Esophagus squamous epithelium (tissue), 5 donors: ENCODE measurements around the gene KRTAP10-8. TPM values are rescaled to one million over a fixed set of nuclear protein-coding genes. Genes with fewer than 3 reads are reported as not detected.
"Not testable (repeated sequence)": the region's sequence is repeated elsewhere in the genome, so short reads cannot be mapped to it uniquely, and the experiment has no call there.

Experiments used
- DNase-seq: peaks from one replicate; lab custom pipeline; 2025; lab: John Stamatoyannopoulos, UW
- H3K27ac ChIP-seq, 4 donors: fragments of 200-600 bp; sonication (generic); one replicate each; pipeline ENCODE4 v1.5.1; 2016 to 2019; ENCODE audit warnings: mild to moderate bottlenecking in 1 of 4
- H3K27me3 ChIP-seq, 4 donors: fragments of 200-600 bp; sonication (generic); 1 replicate in 3 of 4; 2 replicates in 1 of 4; pipeline versions ENCODE4 v1.5.1 to v1.6.0; 2017 to 2021; ENCODE audit warnings: antibody characterized with exemption in 1 of 4
- H3K36me3 ChIP-seq, 3 donors: fragments of 200-600 bp; sonication (generic); one replicate each; pipeline ENCODE4 v1.5.1; 2016 to 2019
- H3K4me1 ChIP-seq, 3 donors: fragments of 200-600 bp; sonication (generic); one replicate each; pipeline ENCODE4 v1.5.1; 2017 to 2019
- H3K4me3 ChIP-seq, 4 donors: fragments of 200-600 bp; sonication (generic); 1 replicate in 3 of 4; 2 replicates in 1 of 4; pipeline ENCODE4 v1.5.1; 2016 to 2019; ENCODE audit warnings: mild to moderate bottlenecking in 2 of 4, moderate library complexity in 1 of 4
- H3K9me3 ChIP-seq, 3 donors: fragments of 200-600 bp; sonication (generic); one replicate each; pipeline ENCODE4 v1.5.1; 2016 to 2019
- POLR2A ChIP-seq, 4 donors: fragments of 450-650 bp; IDR thresholded peaks; one replicate each; pipeline ENCODE4 v1.6.1; 2017; ENCODE audit warnings: antibody characterized with exemption in 4 of 4, mild to moderate bottlenecking in 4 of 4, moderate library complexity in 3 of 4
- WGBS, 2 donors: methylation state at CpG; one replicate each; pipeline ENCODE4 v1.1.5; 2018; 5-methylcytosine and 5-hydroxymethylcytosine counted together
- intact Hi-C: fragments of 100-400 bp; cut with DNase I; formaldehyde crosslinking; loops from one replicate; pipeline ENCODE4 v1.15.0; 2022
- total RNA-seq, 4 donors: library from RNA; depleted of rRNA; stranded (reverse); fragments of >200 nt; gene quantifications; one replicate each; pipeline ENCODE4 v1.1.0, GENCODE V29; 2016
- TF ChIP-seq, protein P1 (sequence below), 6 experiments: fragments of 450-650 bp in 4 of 6; fragments of 200-600 bp in 2 of 6; sonication (generic) in 2 of 6; IDR thresholded peaks; one replicate each; pipeline ENCODE4 v1.5.1; 2016 to 2019; ENCODE audit warnings: antibody characterized with exemption in 6 of 6, mild to moderate bottlenecking in 4 of 6, moderate library complexity in 4 of 6
- donor health status: DM: yes; HTN: yes; CAD: no.

KRTAP10-8 gene
- total RNA-seq, 4 donors from 2014 or later = not detected

DNA sequence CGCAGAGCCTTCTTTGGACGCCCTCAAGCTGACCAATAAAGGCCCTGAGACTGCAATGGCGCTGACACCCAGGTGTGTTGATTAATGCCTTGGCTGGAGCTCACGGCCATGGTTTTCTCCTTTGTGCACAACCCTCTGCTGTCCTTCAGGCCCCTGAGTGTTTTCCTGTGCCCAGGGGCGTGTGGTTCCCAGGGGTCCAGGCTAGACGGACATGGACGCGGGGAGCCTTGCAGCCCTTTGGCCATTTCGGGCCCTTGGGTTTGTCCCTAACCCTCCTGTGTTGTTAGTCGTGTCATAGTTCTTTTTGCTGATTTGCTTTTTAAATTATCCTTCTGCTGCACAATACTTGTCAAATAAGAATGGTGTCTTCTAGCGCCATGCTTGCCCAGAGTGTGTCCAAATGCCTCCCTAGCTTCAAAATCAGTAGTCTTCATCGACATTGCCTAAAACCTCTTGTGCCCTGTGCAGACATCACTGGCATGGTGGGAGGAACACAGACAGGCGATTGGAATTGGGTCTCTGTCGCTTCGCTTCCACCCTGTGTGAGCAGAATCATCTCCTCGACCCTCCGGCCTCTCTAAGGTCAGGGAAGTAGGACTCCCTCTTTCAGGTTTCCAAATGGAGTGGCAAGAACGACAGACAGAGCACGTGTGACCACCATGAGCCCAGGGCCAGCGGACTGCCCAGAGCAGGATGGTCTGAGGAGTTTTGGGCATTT, 36.4 kb upstream of the KRTAP10-8 start:
- WGBS, 2 donors = 88 to 89% methylated on average over 16 to 18 of the region's 20 CpGs
- Histone ChIP-seq H3K4me1 (peaks cover 0 to 14% (median 0%) of the 10 kb centered on the region in 3 donors), H3K9me3 (peaks cover 0 to 14% (median 14%) of the 10 kb centered on the region in 3 donors), H3K4me3 (no peak overlapping the region), H3K27ac (no peak overlapping the region), H3K36me3 (no peaks in the 10 kb centered on the region), H3K27me3 (peaks cover 0 to 43% (median 0%) of the 10 kb centered on the region in 4 donors)
- DNase-seq = no peak
- intact Hi-C loops = no loop called here
- TF ChIP-seq, protein P1, sequence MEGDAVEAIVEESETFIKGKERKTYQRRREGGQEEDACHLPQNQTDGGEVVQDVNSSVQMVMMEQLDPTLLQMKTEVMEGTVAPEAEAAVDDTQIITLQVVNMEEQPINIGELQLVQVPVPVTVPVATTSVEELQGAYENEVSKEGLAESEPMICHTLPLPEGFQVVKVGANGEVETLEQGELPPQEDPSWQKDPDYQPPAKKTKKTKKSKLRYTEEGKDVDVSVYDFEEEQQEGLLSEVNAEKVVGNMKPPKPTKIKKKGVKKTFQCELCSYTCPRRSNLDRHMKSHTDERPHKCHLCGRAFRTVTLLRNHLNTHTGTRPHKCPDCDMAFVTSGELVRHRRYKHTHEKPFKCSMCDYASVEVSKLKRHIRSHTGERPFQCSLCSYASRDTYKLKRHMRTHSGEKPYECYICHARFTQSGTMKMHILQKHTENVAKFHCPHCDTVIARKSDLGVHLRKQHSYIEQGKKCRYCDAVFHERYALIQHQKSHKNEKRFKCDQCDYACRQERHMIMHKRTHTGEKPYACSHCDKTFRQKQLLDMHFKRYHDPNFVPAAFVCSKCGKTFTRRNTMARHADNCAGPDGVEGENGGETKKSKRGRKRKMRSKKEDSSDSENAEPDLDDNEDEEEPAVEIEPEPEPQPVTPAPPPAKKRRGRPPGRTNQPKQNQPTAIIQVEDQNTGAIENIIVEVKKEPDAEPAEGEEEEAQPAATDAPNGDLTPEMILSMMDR (IDR thresholded peaks at IDR 0.05) = no peak
- no peak for TF ChIP-seq POLR2A (IDR thresholded peaks at IDR 0.05)

DNA sequence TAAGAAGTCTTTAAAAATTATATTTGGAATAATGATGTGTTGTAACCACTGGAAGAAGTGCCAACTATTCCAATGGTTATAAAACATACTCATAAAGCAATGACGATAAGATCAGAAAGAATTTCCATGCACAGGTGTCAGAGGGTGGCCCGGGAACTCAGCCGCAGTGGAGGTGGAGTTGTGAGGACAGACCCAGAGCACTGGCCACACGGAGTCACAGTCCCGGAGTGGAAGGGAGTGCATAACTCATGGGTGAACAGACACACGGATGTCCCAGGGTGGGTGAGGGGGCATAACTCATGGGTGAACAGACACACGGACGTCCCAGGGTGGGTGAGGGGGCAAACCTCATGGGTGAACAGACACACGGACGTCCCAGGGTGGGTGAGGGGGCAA, 35.9 kb upstream of the KRTAP10-8 start:
- H3K27ac ChIP-seq = no peak overlapping the region
- no peaks in the 10 kb centered on the region for H3K36me3 ChIP-seq
- H3K4me3 ChIP-seq = no peak overlapping the region
- H3K4me1 ChIP-seq = peaks cover 0 to 14% (median 0%) of the 10 kb centered on the region in 3 donors
- intact Hi-C loops = no loop called here
- H3K27me3 ChIP-seq = peaks cover 0 to 43% (median 0%) of the 10 kb centered on the region in 4 donors
- 88 to 93% methylated on average over 6 to 10 of the region's 10 CpGs for WGBS, 2 donors
- no peak for TF ChIP-seq POLR2A (IDR thresholded peaks at IDR 0.05)
- TF ChIP-seq, protein P1 (IDR thresholded peaks at IDR 0.05) = no peak
- H3K9me3 ChIP-seq = peaks cover 0 to 18% (median 15%) of the 10 kb centered on the region in 3 donors
- no peak for DNase-seq

DNA sequence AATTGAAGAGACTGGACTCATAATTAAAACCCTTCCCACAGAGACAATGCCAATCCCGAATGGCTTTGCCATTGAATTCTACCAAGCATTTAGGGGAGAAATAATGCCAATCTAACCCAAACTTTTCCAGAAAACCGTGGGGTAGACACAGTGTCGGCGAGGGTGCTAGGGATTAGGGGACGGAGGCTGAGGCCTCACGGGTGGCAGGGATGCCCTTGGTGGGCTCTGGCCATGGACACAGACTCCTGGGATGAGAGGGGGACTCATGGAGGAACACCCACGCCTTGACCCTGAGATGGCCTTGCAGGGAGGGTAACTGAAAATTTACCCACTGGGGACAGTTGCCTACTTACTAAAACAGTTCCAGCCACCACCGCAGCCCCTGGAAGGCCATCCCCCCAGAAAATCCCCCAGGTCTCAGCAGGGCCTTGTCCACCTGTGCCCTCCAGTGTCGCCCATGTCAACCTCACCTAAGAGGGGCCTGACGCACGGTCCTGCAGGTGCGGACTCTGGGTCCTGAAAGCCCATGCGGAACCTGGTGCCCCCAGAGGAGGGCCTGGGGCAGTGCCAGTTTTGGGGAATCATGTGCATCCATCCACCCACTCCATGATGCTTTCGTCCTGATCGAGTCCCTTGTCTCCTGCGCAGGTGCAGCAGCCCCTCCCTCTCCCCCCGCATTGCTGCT, 33.4 kb upstream of the KRTAP10-8 start:
- Histone ChIP-seq H3K4me3 (no peak overlapping the region), H3K9me3 (peaks cover 0 to 33% (median 18%) of the 10 kb centered on the region in 3 donors), H3K4me1 (peaks cover 0 to 12% (median 0%) of the 10 kb centered on the region in 3 donors), H3K27me3 (peaks cover 0 to 49% (median 0%) of the 10 kb centered on the region in 4 donors), H3K36me3 (no peaks in the 10 kb centered on the region), H3K27ac (no peak overlapping the region)
- DNase-seq = no peak
- TF ChIP-seq POLR2A (IDR thresholded peaks at IDR 0.05) = no peak
- TF ChIP-seq, protein P1 (IDR thresholded peaks at IDR 0.05) = no peak
- intact Hi-C loops = no loop called here
- WGBS, 2 donors = 83 to 90% methylated on average over 7 to 8 of the region's 17 CpGs

DNA sequence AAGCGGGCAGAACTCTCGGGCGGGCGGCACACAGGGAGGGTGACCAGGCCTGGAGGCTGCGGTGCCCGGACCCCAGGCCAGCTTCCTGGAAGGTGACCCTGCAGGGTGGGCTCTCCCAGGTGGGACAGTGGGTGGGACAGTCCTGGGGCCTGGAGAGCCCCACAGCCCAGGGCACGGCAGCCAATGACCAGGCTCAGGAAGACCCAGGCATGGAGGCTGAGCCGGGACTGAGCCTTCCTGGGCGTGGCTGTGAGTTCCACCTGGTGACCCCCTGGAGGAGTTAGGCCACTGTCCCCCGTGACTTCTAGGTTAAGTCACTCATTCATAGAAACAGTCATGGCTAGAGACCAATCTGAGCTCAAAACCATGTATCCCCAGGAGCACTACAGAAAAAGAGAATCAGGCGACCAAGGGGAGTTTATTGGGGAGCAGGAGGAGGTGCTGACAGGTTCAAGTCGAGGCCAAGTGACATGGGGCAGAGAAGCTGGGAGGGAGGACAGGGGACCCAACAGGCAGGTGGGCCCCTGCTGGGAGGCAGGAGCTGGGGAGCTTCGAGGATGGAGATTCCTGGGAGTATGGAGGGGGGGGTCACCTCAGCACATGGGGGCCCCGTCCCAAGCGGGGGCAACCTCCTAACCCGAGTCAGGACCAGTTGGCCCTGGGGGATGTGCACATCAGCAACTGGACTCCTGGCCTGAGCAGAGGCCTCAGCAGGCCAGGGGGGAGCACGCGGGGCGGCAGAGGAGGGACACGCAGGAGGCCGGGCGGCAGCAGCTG, 32.6 kb upstream of the KRTAP10-8 start:
- Histone ChIP-seq H3K9me3 (peaks cover 0 to 33% (median 18%) of the 10 kb centered on the region in 3 donors), H3K4me1 (peaks cover 0 to 7% (median 0%) of the 10 kb centered on the region in 3 donors), H3K36me3 (no peaks in the 10 kb centered on the region), H3K27me3 (peaks cover 0 to 48% (median 0%) of the 10 kb centered on the region in 4 donors), H3K4me3 (no peak overlapping the region), H3K27ac (no peak overlapping the region)
- WGBS, 2 donors = 36 to 77% methylated on average over 2 to 9 of the region's 22 CpGs
- DNase-seq = no peak
- no peak for TF ChIP-seq POLR2A (IDR thresholded peaks at IDR 0.05)
- intact Hi-C loops = no loop called here

DNA sequence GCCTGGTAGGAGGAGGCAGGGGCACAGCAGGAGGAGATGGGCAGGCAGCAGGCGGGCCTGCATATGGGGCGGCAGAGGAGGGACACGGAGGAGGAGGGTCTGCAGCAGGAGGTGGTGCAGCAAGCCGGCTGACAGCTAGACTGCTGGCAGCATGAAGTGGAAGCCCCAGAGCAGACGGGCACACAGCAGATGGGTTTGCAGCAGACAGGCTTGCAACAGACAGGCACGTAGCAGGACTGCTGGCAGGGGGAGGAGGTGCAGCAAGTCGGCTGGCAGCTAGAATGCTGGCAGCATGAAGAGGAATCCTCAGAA, 32.1 kb upstream of the KRTAP10-8 start:
- DNase-seq = no peak
- peaks cover 0 to 48% (median 0%) of the 10 kb centered on the region in 4 donors for H3K27me3 ChIP-seq
- intact Hi-C loops = no loop called here

DNA sequence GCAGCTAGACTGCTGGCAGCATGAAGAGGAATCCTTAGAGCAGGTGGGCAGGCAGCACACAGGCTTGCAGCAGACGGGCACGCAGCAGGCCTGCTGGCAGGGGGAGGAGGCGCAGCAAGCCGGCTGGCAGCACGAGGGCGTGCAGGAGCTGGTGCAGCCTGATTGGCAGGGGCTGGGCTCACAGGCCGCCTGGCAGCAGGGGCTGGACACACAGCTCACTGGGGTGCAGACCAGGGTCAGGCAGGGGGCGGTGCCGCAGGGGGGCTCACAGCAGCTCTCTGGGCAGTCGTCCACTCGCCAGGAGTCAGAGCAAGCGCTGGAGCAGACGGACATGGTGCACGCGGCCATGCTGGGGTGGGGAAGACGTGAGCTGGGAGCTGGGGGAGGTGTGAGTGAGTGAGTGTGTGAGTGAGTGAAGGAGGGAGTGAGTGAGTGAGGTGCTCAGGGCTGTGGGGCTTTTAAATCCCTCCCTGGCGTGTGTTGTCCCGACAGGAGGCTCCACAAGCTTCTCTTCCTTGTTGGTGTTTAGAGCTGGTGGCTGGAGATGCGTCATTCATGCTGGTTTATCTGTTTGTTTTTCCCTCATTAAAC, 31.6 kb upstream of the KRTAP10-8 start, which contains the start of gene KRTAP10-5:
TSS of gene KRTAP10-5 (minus strand) at position 374 of the 591 bp plus-strand sequence. CDS start at position 348, 26 bp downstream.
- peaks cover 0 to 33% (median 18%) of the 10 kb centered on the region in 3 donors for H3K9me3 ChIP-seq
- H3K27me3 ChIP-seq = peaks cover 0 to 52% (median 0%) of the 10 kb centered on the region in 4 donors
- DNase-seq, H3K27ac ChIP-seq, intact Hi-C loops, H3K36me3 ChIP-seq, H3K4me3 ChIP-seq, H3K4me1 ChIP-seq: not testable (repeated sequence)
- WGBS, 2 donors = 31 to 36% methylated on average over 11 to 14 of the region's 19 CpGs

More for the DNA sequence above, 32.1 kb upstream of the KRTAP10-8 start:
- Histone ChIP-seq H3K36me3 (no peaks in the 10 kb centered on the region), H3K4me3 (no peak overlapping the region), H3K4me1 (peaks cover 0 to 1% (median 0%) of the 10 kb centered on the region in 3 donors), H3K27ac (no peak overlapping the region), H3K9me3 (peaks cover 0 to 33% (median 18%) of the 10 kb centered on the region in 3 donors)
- TF ChIP-seq POLR2A (IDR thresholded peaks at IDR 0.05) = no peak
- TF ChIP-seq, protein P1 (IDR thresholded peaks at IDR 0.05) = no peak
- 55 to 81% methylated on average over 3 to 7 of the region's 7 CpGs for WGBS, 2 donors
